DND-41 (cell line): ENCODE results near the gene LRGUK.

ENCODE experiments used
- EZH2 ChIP-seq: IDR thresholded peaks from 3 replicates; pipeline ENCODE4 v1.6.1; 2012; ENCODE audit warnings: borderline replicate concordance, low read depth, mild to moderate bottlenecking, moderate library complexity, low read length, inconsistent platforms; ENCODE audit not compliant: severe bottlenecking
- TF ChIP-seq, protein P1 (sequence below): IDR thresholded peaks from 2 replicates; pipeline ENCODE4 v1.5.1; 2012; ENCODE audit warnings: borderline replicate concordance, low read length, moderate library complexity, mild to moderate bottlenecking; ENCODE audit not compliant: poor library complexity, severe bottlenecking; ENCODE audit errors: extremely low read depth

- TF ChIP-seq, protein P1, sequence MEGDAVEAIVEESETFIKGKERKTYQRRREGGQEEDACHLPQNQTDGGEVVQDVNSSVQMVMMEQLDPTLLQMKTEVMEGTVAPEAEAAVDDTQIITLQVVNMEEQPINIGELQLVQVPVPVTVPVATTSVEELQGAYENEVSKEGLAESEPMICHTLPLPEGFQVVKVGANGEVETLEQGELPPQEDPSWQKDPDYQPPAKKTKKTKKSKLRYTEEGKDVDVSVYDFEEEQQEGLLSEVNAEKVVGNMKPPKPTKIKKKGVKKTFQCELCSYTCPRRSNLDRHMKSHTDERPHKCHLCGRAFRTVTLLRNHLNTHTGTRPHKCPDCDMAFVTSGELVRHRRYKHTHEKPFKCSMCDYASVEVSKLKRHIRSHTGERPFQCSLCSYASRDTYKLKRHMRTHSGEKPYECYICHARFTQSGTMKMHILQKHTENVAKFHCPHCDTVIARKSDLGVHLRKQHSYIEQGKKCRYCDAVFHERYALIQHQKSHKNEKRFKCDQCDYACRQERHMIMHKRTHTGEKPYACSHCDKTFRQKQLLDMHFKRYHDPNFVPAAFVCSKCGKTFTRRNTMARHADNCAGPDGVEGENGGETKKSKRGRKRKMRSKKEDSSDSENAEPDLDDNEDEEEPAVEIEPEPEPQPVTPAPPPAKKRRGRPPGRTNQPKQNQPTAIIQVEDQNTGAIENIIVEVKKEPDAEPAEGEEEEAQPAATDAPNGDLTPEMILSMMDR: no peak
- TF ChIP-seq EZH2: no peak
These were observed at the start of gene LRGUK for GRCh38 chr7:134126966-134127848.
